Esophagus muscularis mucosa (tissue), 4 donors: ENCODE results near the gene TSPAN2. TPM values are rescaled to one million over a fixed set of nuclear protein-coding genes. Genes with fewer than 3 reads are reported as not detected.

Source experiments
- DNase-seq: peaks from one replicate; pipeline ENCODE4 v3.0.0-alpha.2; 2017; ENCODE audit errors: extremely low spot score
- H3K27ac ChIP-seq, 4 donors: fragments of 200-600 bp; sonication (generic); replicated peaks in 1 of 4; 1 replicate in 3 of 4; 2 replicates in 1 of 4; pipeline ENCODE4 v1.5.1; 2016 to 2019; ENCODE audit warnings: mild to moderate bottlenecking in 1 of 4
- H3K27me3 ChIP-seq, 4 donors: fragments of 200-600 bp; sonication (generic); one replicate each; pipeline versions ENCODE4 v1.5.1 to v1.6.0; 2016 to 2019
- H3K36me3 ChIP-seq, 4 donors: fragments of 200-600 bp; sonication (generic); one replicate each; pipeline ENCODE4 v1.5.1; 2016 to 2019
- H3K4me1 ChIP-seq, 4 donors: fragments of 200-600 bp; sonication (generic); one replicate each; pipeline ENCODE4 v1.5.1; 2016 to 2019
- H3K4me3 ChIP-seq, 4 donors: fragments of 200-600 bp; sonication (generic); 1 replicate in 2 of 4; 2 replicates in 2 of 4; pipeline ENCODE4 v1.5.1; 2016 to 2019; ENCODE audit warnings: mild to moderate bottlenecking in 4 of 4, moderate library complexity in 1 of 4
- H3K9me3 ChIP-seq, 4 donors: fragments of 200-600 bp; sonication (generic); 1 replicate in 3 of 4; 2 replicates in 1 of 4; pipeline ENCODE4 v1.5.1; 2016 to 2019
- CTCF ChIP-seq, 3 experiments: fragments of 200-600 bp in 2 of 3; fragments of 450-650 bp in 1 of 3; sonication (generic) in 2 of 3; IDR thresholded peaks; one replicate each; pipeline ENCODE4 v1.5.1; 2017 to 2019; ENCODE audit warnings: antibody characterized with exemption in 3 of 3, mild to moderate bottlenecking in 2 of 3, moderate library complexity in 1 of 3
- EP300 ChIP-seq: sonication (generic); formaldehyde crosslinking; IDR thresholded peaks from one replicate; pipeline ENCODE4 v1.6.1; 2017; ENCODE audit warnings: antibody characterized with exemption
- POLR2A ChIP-seq: fragments of 450-650 bp; IDR thresholded peaks from one replicate; pipeline ENCODE4 v1.6.1; 2017; ENCODE audit warnings: antibody characterized with exemption, moderate library complexity, mild to moderate bottlenecking, low read depth
- POLR2AphosphoS5 ChIP-seq, 2 donors: sonication (generic); formaldehyde crosslinking; IDR thresholded peaks; one replicate each; pipeline ENCODE4 v1.6.1; 2017; ENCODE audit warnings: antibody characterized with exemption in 2 of 2
- WGBS: methylation state at CpG from one replicate; pipeline ENCODE4 v1.1.5; 2018; 5-methylcytosine and 5-hydroxymethylcytosine counted together
- intact Hi-C: fragments of 100-400 bp; cut with DNase I; formaldehyde crosslinking; loops from one replicate; pipeline ENCODE4 v1.15.1; 2023
- total RNA-seq, 4 donors: library from RNA; depleted of rRNA; stranded (reverse); fragments of >200 nt; gene quantifications; one replicate each; pipeline versions ENCODE4 v1.1.0 to v1.2.1, GENCODE V29; 2016

Gene TSPAN2
- total RNA-seq, 4 donors from 2014 or later, result 35.8 to 70.2 (median 66.7) TPM

- WGBS, result 46% methylated on average over 9 of the region's 9 CpGs
- Histone ChIP-seq H3K4me3 (peak overlapping the region in 2 of 4 donors; percentile 9 to 13), H3K36me3 (no peaks in the 10 kb centered on the region), H3K9me3 (no peaks in the 10 kb centered on the region), H3K4me1 (peaks cover 21 to 88% (median 82%) of the 10 kb centered on the region in 4 donors), H3K27ac (peak overlapping the region; percentile 89 to 97 (median 95)), H3K27me3 (peaks cover 0 to 6% (median 0%) of the 10 kb centered on the region in 4 donors)
- intact Hi-C loops, result no loop called here
- TF ChIP-seq POLR2AphosphoS5 (IDR thresholded peaks at IDR 0.05), result peak; percentile 36 to 44
- no peak for TF ChIP-seq CTCF (IDR thresholded peaks at IDR 0.05)
- no peak for TF ChIP-seq EP300
- DNase-seq, result no peak
Measured at GRCh38 chr1:115086176-115086830, 3.0 kb downstream of the TSPAN2 start.

- H3K9me3 ChIP-seq, result no peaks in the 10 kb centered on the region
- H3K27ac ChIP-seq, result peak overlapping the region; percentile 89 to 97 (median 95)
- no peak for DNase-seq
- 23% methylated on average over 9 of the region's 9 CpGs for WGBS
- peaks cover 0 to 6% (median 0%) of the 10 kb centered on the region in 4 donors for H3K27me3 ChIP-seq
- intact Hi-C loops, result no loop called here
- H3K4me3 ChIP-seq, result peak overlapping the region; percentile 12 to 18 (median 14)
- H3K4me1 ChIP-seq, result peaks cover 20 to 87% (median 77%) of the 10 kb centered on the region in 4 donors
- TF ChIP-seq EP300 (no peak), POLR2A (no peak), POLR2AphosphoS5 (IDR thresholded peaks at IDR 0.05) (peak; percentile 13 to 26), CTCF (IDR thresholded peaks at IDR 0.05) (no peak)
- no peaks in the 10 kb centered on the region for H3K36me3 ChIP-seq
Measured at GRCh38 chr1:115084902-115085511, 4.3 kb downstream of the TSPAN2 start.

GRCh38 chr1:115082949-115083348 is 6.4 kb downstream of the TSPAN2 start:
- H3K27ac ChIP-seq, result peak overlapping the region; percentile 89 to 97 (median 95)
- H3K36me3 ChIP-seq, result no peaks in the 10 kb centered on the region
- intact Hi-C loops, result no loop called here
- no peak for DNase-seq
- H3K4me1 ChIP-seq, result peaks cover 18 to 74% (median 67%) of the 10 kb centered on the region in 4 donors
- WGBS, result 47% methylated on average over 6 of the region's 6 CpGs
- no peak overlapping the region for H3K4me3 ChIP-seq
- H3K9me3 ChIP-seq, result no peaks in the 10 kb centered on the region
- H3K27me3 ChIP-seq, result no peaks in the 10 kb centered on the region
- TF ChIP-seq POLR2A (no peak), CTCF (IDR thresholded peaks at IDR 0.05) (no peak), EP300 (no peak), POLR2AphosphoS5 (IDR thresholded peaks at IDR 0.05) (no peak)

- H3K4me1 ChIP-seq, result peaks cover 7 to 72% (median 68%) of the 10 kb centered on the region in 4 donors
- no peaks in the 10 kb centered on the region for H3K36me3 ChIP-seq
- H3K4me3 ChIP-seq, result no peak overlapping the region
Measured at GRCh38 chr1:115078708-115079107, 10.6 kb downstream of the TSPAN2 start.

GRCh38 chr1:115077984-115078330 is 11.3 kb downstream of the TSPAN2 start:
- Histone ChIP-seq H3K27ac (peak overlapping the region in 3 of 4 donors; percentile 9 to 84 (median 11)), H3K36me3 (no peaks in the 10 kb centered on the region), H3K9me3 (no peaks in the 10 kb centered on the region), H3K4me1 (peaks cover 14 to 72% (median 68%) of the 10 kb centered on the region in 4 donors), H3K4me3 (no peak overlapping the region), H3K27me3 (no peaks in the 10 kb centered on the region)
- 89% methylated on average over 1 of the region's 1 CpG for WGBS
- DNase-seq, result no peak
- TF ChIP-seq POLR2AphosphoS5 (IDR thresholded peaks at IDR 0.05) (no peak), POLR2A (no peak), CTCF (IDR thresholded peaks at IDR 0.05) (no peak), EP300 (no peak)
- intact Hi-C loops, result loop anchor here (10.0 kb wide), 1 partner anchor 1297 kb away; the partner anchor contains the start of gene ATP1A1

More at GRCh38 chr1:115078708-115079107, 10.6 kb downstream of the TSPAN2 start:
- intact Hi-C loops, result loop anchor here (10.0 kb wide), 1 partner anchor 1296 kb away; the partner anchor contains the start of gene ATP1A1
- DNase-seq, result no peak
- TF ChIP-seq POLR2AphosphoS5 (IDR thresholded peaks at IDR 0.05), result no peak
- no peak for TF ChIP-seq EP300
- no peak overlapping the region for H3K27ac ChIP-seq
- WGBS, result 84% methylated on average over 4 of the region's 4 CpGs
- no peaks in the 10 kb centered on the region for H3K9me3 ChIP-seq
- no peaks in the 10 kb centered on the region for H3K27me3 ChIP-seq
